Stimulated activated memory B cell treated with anti-CD40 and anti-IgM and Interleukin-4, amounts not matched to agents 10 μg/mL and 1 μg/mL and 100 μg/mL, for 72 hours (primary cell): ENCODE measurements around the gene TMEM242.

Experiments used
- ATAC-seq: fragments of 150-1000 bp; cut with Tn5 transposase; 2 replicates; pipeline ENCODE4 v1.10.0; 2021
- H3K27ac Mint-ChIP-seq: one replicate; pipeline ENCODE4 v1.8.0; 2022; ENCODE audit warnings: mild to moderate bottlenecking, mixed read lengths
- H3K27me3 Mint-ChIP-seq: one replicate; pipeline ENCODE4 v1.8.0; 2022; ENCODE audit warnings: mixed read lengths
- H3K36me3 Mint-ChIP-seq: one replicate; pipeline ENCODE4 v1.8.0; 2022; ENCODE audit warnings: mixed read lengths
- H3K4me1 Mint-ChIP-seq: one replicate; pipeline ENCODE4 v1.8.0; 2022; ENCODE audit warnings: mixed read lengths
- H3K4me3 Mint-ChIP-seq: one replicate; pipeline ENCODE4 v1.8.0; 2022; ENCODE audit warnings: mild to moderate bottlenecking, moderate library complexity, mixed read lengths
- H3K9me3 Mint-ChIP-seq: one replicate; pipeline ENCODE4 v1.8.0; 2022; ENCODE audit warnings: mixed read lengths

The TMEM242 gene

DNA sequence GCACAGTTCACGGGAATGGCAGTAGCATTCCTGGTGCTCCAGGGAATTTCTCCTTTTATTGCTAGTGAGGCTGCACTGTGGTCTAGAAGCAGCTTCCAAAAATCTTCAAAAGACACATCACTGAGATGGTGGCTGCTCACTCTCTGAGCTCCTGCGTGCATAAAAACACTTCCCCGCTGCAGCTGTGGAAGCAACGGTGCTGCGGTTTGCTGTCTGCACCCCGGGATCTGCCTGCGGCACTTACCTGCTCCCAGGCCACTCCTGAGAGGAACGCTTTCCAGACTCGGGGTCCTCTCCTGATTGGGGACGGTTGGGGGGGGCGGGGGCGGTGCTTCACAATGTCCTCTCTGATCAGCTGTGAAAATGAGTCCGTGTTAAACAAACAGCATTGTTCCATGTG lies 77.9 kb downstream of the TMEM242 start:
- Mint-ChIP-seq H3K36me3 (peaks cover 6% of the 10 kb centered on the region), H3K27ac (no peak overlapping the region), H3K27me3 (peaks cover 31% of the 10 kb centered on the region), H3K4me1 (peaks cover 2% of the 10 kb centered on the region), H3K4me3 (no peak overlapping the region), H3K9me3 (peaks cover 14% of the 10 kb centered on the region)
- no peak for ATAC-seq

DNA sequence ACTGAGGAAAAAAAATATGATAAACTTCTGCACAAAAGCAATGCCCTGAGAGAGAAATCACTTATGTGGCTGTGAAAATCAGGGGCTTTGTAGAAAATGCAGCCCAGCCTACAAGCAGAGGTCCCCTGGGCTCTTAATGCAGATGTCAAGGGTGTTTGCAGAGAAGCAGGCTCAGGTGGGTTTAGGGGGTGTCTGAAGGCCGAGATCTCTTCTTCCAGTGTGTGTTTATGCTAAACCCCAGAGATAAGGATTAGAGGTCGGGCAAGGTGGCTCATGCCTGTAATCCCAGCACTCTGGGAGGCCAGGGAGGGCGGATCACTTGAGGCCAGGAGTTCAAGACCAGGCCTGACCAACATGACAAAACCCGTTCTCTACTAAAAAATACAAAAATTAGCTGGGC lies 78.5 kb downstream of the TMEM242 start:
- H3K4me3 Mint-ChIP-seq = no peak overlapping the region
- peaks cover 14% of the 10 kb centered on the region for H3K9me3 Mint-ChIP-seq
- no peak overlapping the region for H3K27ac Mint-ChIP-seq
- peaks cover 4% of the 10 kb centered on the region for H3K4me1 Mint-ChIP-seq
- peaks cover 33% of the 10 kb centered on the region for H3K27me3 Mint-ChIP-seq
- H3K36me3 Mint-ChIP-seq = peaks cover 6% of the 10 kb centered on the region
- no peak for ATAC-seq

DNA sequence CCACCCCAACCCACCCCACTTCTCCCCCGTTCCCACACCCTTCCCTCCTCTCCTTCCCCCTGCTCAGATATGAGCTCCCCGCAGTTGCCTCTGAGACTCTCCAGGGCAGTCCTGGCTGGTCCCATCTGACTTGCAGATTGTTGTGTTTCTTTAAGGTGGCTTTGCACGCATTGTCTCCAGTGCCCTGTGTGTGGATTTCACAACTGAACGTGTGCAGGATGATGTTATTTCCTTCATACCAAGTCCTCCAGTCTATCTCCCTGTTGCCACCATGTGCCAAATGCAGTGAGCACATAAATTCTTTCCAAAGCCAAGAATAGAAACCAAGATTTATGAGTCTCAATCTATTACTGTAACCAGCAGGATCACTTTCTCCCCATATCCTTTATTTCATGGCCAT lies 79.1 kb downstream of the TMEM242 start:
- Mint-ChIP-seq H3K4me1 (peaks cover 4% of the 10 kb centered on the region), H3K36me3 (peaks cover 6% of the 10 kb centered on the region), H3K4me3 (no peak overlapping the region), H3K9me3 (peaks cover 14% of the 10 kb centered on the region), H3K27ac (no peak overlapping the region), H3K27me3 (peaks cover 33% of the 10 kb centered on the region)
- ATAC-seq = no peak

DNA sequence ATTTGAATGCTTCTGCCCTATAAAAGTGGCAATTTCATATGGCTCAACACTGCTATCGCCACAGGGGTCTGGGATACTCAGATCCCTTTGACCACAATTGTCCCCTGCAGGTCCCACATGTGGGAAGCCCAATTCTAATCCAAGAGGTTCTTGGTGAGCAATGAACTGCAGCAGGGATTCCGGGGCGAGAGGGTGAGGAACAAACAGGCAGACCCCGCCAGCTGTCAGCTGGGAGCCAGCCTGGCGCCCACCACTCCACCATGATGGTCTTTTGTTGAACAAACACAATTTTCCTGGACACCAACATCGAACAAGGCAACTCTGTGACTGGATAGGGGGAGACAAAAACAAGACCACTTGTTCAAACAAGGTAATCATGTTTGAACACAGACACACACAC lies 80.5 kb downstream of the TMEM242 start:
- Mint-ChIP-seq H3K9me3 (peaks cover 13% of the 10 kb centered on the region), H3K36me3 (no peaks in the 10 kb centered on the region), H3K27me3 (peaks cover 31% of the 10 kb centered on the region), H3K4me1 (peaks cover 4% of the 10 kb centered on the region), H3K4me3 (no peak overlapping the region), H3K27ac (no peak overlapping the region)
- no peak for ATAC-seq

DNA sequence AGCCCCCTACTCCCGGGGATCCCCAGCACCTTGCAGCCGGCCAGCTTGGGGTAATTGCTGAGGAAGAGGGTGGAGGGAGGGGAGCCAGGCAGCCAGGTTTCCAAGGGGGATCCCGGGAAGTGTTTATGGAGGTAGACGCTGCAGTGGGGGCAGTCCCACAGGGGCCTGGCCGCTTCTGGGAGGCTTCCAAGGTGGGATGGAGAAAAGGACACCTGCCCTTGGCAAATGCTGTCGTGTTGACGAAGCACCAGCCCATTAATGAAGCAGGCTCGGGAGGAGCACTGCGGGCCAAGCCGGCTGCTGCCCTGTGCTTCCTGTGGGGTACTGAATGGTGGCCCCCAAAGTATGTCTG lies 82.4 kb downstream of the TMEM242 start:
- Mint-ChIP-seq H3K9me3 (peaks cover 13% of the 10 kb centered on the region), H3K27ac (no peak overlapping the region), H3K4me3 (no peak overlapping the region), H3K4me1 (peaks cover 5% of the 10 kb centered on the region), H3K36me3 (no peaks in the 10 kb centered on the region), H3K27me3 (peaks cover 42% of the 10 kb centered on the region)
- no peak for ATAC-seq

DNA sequence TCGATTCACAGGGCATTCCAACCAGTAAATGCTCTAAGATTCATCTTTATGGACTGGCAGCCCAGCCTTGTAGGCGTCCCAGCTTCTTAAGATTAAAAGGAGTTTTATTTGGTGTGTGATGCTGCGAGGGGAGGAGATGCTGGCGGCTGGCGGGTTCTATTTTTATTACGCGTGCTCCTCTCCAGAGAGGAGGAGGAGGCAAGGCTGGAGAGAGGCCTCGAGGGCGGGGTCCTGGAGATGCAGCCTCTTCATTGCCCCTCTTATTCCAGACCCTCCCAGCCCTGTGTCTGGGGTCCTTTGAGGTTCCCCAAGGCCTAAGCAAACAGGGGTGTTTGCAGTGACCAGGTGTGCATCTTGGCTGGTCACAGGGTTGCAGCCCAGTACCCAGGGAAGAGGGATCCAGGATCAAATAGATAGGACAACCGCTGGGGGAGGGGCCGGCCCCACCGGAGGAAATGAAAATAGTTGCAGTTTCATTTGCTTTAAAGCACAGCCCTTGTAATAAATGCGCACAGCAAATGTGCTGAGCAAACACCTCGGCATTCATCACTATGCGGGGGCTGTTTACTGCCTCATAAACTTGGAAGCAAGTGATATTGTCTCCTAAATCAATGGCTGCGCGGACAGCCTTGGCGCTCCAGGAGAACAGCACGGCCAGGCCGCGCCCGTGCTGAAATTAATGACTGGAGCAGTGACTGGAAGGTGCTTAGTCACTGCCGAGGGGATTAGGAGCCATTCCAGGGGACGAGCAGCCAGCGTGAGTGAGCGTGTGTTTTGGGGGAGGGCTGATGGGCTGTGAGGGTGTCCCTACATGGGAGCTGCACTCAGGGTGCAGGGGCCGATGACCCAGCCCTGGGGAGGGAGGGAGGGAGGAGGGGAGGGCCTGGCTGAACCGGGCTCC lies 83.0 kb downstream of the TMEM242 start:
- Mint-ChIP-seq H3K4me3 (no peak overlapping the region), H3K36me3 (no peaks in the 10 kb centered on the region), H3K9me3 (peaks cover 13% of the 10 kb centered on the region), H3K27me3 (peaks cover 48% of the 10 kb centered on the region), H3K4me1 (peaks cover 11% of the 10 kb centered on the region), H3K27ac (no peak overlapping the region)
- ATAC-seq = no peak

DNA sequence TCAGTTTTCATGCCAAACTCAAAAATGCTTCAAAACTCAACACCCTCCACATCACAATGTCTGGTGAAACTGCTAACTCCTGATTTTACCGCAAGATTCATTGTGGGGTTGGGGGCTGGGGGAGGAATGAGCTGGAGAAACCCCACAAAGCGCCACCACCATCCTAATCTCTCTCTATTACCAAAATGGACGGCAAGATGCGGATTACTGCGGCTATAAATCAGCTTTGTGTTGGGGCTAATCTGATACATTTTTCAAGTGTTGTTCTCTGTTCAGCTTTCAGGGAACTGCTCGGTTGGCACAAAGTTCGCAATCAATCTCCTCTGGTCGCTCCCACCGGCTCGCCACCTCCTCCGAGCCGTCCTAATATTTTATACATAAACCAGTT lies 83.7 kb downstream of the TMEM242 start:
- Mint-ChIP-seq H3K4me3 (no peak overlapping the region), H3K4me1 (peaks cover 12% of the 10 kb centered on the region), H3K27me3 (peaks cover 55% of the 10 kb centered on the region), H3K36me3 (no peaks in the 10 kb centered on the region), H3K27ac (no peak overlapping the region), H3K9me3 (peaks cover 13% of the 10 kb centered on the region)
- ATAC-seq = no peak
